A673 (cell line): ENCODE measurements around the gene TNS3. TPM values are rescaled to one million over a fixed set of nuclear protein-coding genes. Genes with fewer than 3 reads are reported as not detected.

ENCODE experiments used
- BruUV-seq: library from RNA; stranded (reverse); fragments of 400-500 nt; replicated peaks from 2 replicates; lab custom pipeline; 2021; lab: Mats Ljungman, UMichigan
- CTCF ChIA-PET: fragments of 300-600 bp; sonication (Branson Sonifier 250); formaldehyde crosslinking; loops from one replicate; lab custom pipeline; 2022; ENCODE audit warnings: antibody characterized with exemption; lab: Charles Lee
- POLR2A ChIA-PET: fragments of 300-600 bp; sonication (Branson Sonifier 250); formaldehyde crosslinking; loops from one replicate; lab custom pipeline; 2022; ENCODE audit warnings: antibody characterized with exemption; ENCODE audit not compliant: low non-redundant PET; lab: Charles Lee
- DNase-seq: peaks from one replicate; pipeline ENCODE4 v3.0.0-alpha.2; 2015; ENCODE audit warnings: low spot score
- H3K27ac ChIP-seq: fragments of 200-600 bp; sonication (generic); 2 replicates; pipeline ENCODE4 v1.5.1; 2016; ENCODE audit warnings: mixed run types, low read depth, mild to moderate bottlenecking, mixed read lengths, antibody characterized with exemption, low read length; ENCODE audit not compliant: poor library complexity, severe bottlenecking
- H3K27me3 ChIP-seq: fragments of 200-600 bp; sonication (generic); replicated peaks from 2 replicates; pipeline ENCODE4 v1.6.1; 2017; ENCODE audit warnings: mixed run types, low read depth, mild to moderate bottlenecking, mixed read lengths, antibody characterized with exemption, low read length; ENCODE audit not compliant: insufficient read depth, poor library complexity
- H3K36me3 ChIP-seq: fragments of 200-600 bp; sonication (generic); 2 replicates; pipeline ENCODE4 v1.6.1; 2016; ENCODE audit warnings: mixed run types, mild to moderate bottlenecking, mixed read lengths, antibody characterized with exemption, low read length; ENCODE audit not compliant: insufficient read depth, poor library complexity, severe bottlenecking
- H3K4me1 ChIP-seq: fragments of 200-600 bp; sonication (generic); 2 replicates; pipeline ENCODE4 v1.6.1; 2017; ENCODE audit warnings: mixed run types, mild to moderate bottlenecking, mixed read lengths, antibody characterized with exemption, low read length; ENCODE audit not compliant: insufficient read depth, poor library complexity, severe bottlenecking
- H3K4me3 ChIP-seq: fragments of 200-600 bp; sonication (generic); 2 replicates; pipeline ENCODE4 v1.5.1; 2016; ENCODE audit warnings: low read depth, mixed run types, mild to moderate bottlenecking, mixed read lengths, low read length; ENCODE audit not compliant: poor library complexity, severe bottlenecking
- H3K9me3 ChIP-seq: fragments of 200-600 bp; sonication (generic); 2 replicates; pipeline ENCODE4 v1.6.1; 2016; ENCODE audit warnings: mixed run types, low read depth, mild to moderate bottlenecking, mixed read lengths, antibody characterized with exemption, low read length; ENCODE audit not compliant: poor library complexity, severe bottlenecking
- CTCF ChIP-seq: fragments of 300-800, 200-600 bp; sonication (generic); conservative IDR thresholded peaks from 2 replicates; pipeline ENCODE4 v1.5.1; 2017; ENCODE audit warnings: low read depth, mild to moderate bottlenecking, antibody characterized with exemption, low read length, moderate library complexity, mixed read lengths
- EZH2 ChIP-seq: fragments of 200-600 bp; sonication (generic); IDR thresholded peaks from 2 replicates; pipeline ENCODE4 v1.6.1; 2017; ENCODE audit warnings: borderline replicate concordance, low read depth, mild to moderate bottlenecking, mixed read lengths, antibody characterized with exemption, low read length; ENCODE audit not compliant: poor library complexity, severe bottlenecking
- intact Hi-C: fragments of 100-400 bp; cut with micrococcal nuclease; formaldehyde crosslinking; loops from one replicate; pipeline ENCODE4 v1.10.0; 2022; ENCODE audit not compliant: unreplicated experiment
- total RNA-seq: library from RNA; stranded (reverse); gene quantifications from 2 replicates; pipeline ENCODE4 v1.2.3, GENCODE V29; 2021

The TNS3 gene
- total RNA-seq, 1 experiment from 2014 or later = not detected

- no peaks in the 10 kb centered on the region for H3K9me3 ChIP-seq
- CTCF ChIA-PET = no interaction called here
- H3K27me3 ChIP-seq = no peaks in the 10 kb centered on the region
- H3K27ac ChIP-seq = no peak overlapping the region
- intact Hi-C loops = no loop called here
- BruUV-seq = no TSS peak
- TF ChIP-seq CTCF = no peak
- TF ChIP-seq EZH2 = no peak
- no peak overlapping the region for H3K4me3 ChIP-seq
- no peaks in the 10 kb centered on the region for H3K36me3 ChIP-seq
- H3K4me1 ChIP-seq = no peaks in the 10 kb centered on the region
- no peak for DNase-seq
- POLR2A ChIA-PET = no interaction called here
These were observed 271.9 kb downstream of the TNS3 start for GRCh38 chr7:47310020-47310419.

- DNase-seq = no peak
- no peaks in the 10 kb centered on the region for H3K4me1 ChIP-seq
- H3K27me3 ChIP-seq = no peaks in the 10 kb centered on the region
- intact Hi-C loops = no loop called here
- H3K36me3 ChIP-seq = no peaks in the 10 kb centered on the region
- H3K9me3 ChIP-seq = no peaks in the 10 kb centered on the region
- ChIA-PET CTCF (no interaction called here), POLR2A (no interaction called here)
- no peak overlapping the region for H3K27ac ChIP-seq
- TF ChIP-seq CTCF = no peak
- no peak for TF ChIP-seq EZH2
- no TSS peak for BruUV-seq
- H3K4me3 ChIP-seq = no peak overlapping the region
These were observed 273.1 kb downstream of the TNS3 start for GRCh38 chr7:47308808-47309207.

- Histone ChIP-seq H3K4me1 (no peaks in the 10 kb centered on the region), H3K27ac (no peak overlapping the region), H3K27me3 (no peaks in the 10 kb centered on the region), H3K36me3 (no peaks in the 10 kb centered on the region), H3K9me3 (no peaks in the 10 kb centered on the region), H3K4me3 (no peak overlapping the region)
- TF ChIP-seq EZH2 = no peak
- TF ChIP-seq CTCF = no peak
- intact Hi-C loops = no loop called here
- BruUV-seq = no TSS peak
- DNase-seq = no peak
- POLR2A ChIA-PET = no interaction called here
- CTCF ChIA-PET = no interaction called here
These were observed 274.6 kb downstream of the TNS3 start for GRCh38 chr7:47307311-47307710.
